ENCODE results near the gene FAM25G.

The FAM25G gene

GRCh38 chr10:47449979-47450378 is 41.5 kb downstream of the FAM25G start:
- TF ChIP-seq CTCF (IDR thresholded peaks at IDR 0.05; ENCODE audit: insufficient read depth, low read length, missing control alignments) = no peak
- no peak overlapping the region for H3K4me3 ChIP-seq (ENCODE audit: low read depth, low read length)
- DNase-seq (ENCODE audit: low read depth, low spot score) = no peak
- ChIA-PET POLR2A (no interaction called here), CTCF (interaction anchor here (2.2 to 2.7 kb wide), 2 partner anchors 9 to 12 kb away, joined by 11 to 13 read pairs; no protein-coding TSS in a partner anchor)

- TF ChIP-seq CTCF (IDR thresholded peaks at IDR 0.05; ENCODE audit: insufficient read depth, low read length, missing control alignments) = no peak
- CTCF ChIA-PET = interaction anchor here (2.2 to 2.7 kb wide), 2 partner anchors 9 to 11 kb away, joined by 11 to 13 read pairs; no protein-coding TSS in a partner anchor
- no peak overlapping the region for H3K4me3 ChIP-seq (ENCODE audit: low read depth, low read length)
- POLR2A ChIA-PET = no interaction called here
- DNase-seq (ENCODE audit: low read depth, low spot score) = no peak
Measured at GRCh38 chr10:47449102-47449978, 42.2 kb downstream of the FAM25G start.

- ChIA-PET CTCF (no interaction called here), POLR2A (no interaction called here)
- no peak for TF ChIP-seq CTCF (IDR thresholded peaks at IDR 0.05; ENCODE audit: insufficient read depth, low read length, missing control alignments)
- H3K4me3 ChIP-seq (ENCODE audit: low read depth, low read length) = no peak overlapping the region
- no peak for DNase-seq (ENCODE audit: low read depth, low spot score)
Measured at GRCh38 chr10:47447705-47448104, 43.8 kb downstream of the FAM25G start.

- POLR2A ChIA-PET = no interaction called here
Measured at GRCh38 chr10:47447209-47447608, 44.3 kb downstream of the FAM25G start.

GRCh38 chr10:47445720-47446119 is 45.8 kb downstream of the FAM25G start:
- DNase-seq (ENCODE audit: low read depth, low spot score) = no peak
- POLR2A ChIA-PET = no interaction called here
- TF ChIP-seq CTCF (IDR thresholded peaks at IDR 0.05; ENCODE audit: insufficient read depth, low read length, missing control alignments) = no peak
- no peak overlapping the region for H3K4me3 ChIP-seq (ENCODE audit: low read depth, low read length)
- CTCF ChIA-PET = no interaction called here

More at GRCh38 chr10:47447209-47447608, 44.3 kb downstream of the FAM25G start:
- H3K4me3 ChIP-seq (ENCODE audit: low read depth, low read length) = no peak overlapping the region
- CTCF ChIA-PET = no interaction called here
- no peak for TF ChIP-seq CTCF (IDR thresholded peaks at IDR 0.05; ENCODE audit: insufficient read depth, low read length, missing control alignments)
- DNase-seq (ENCODE audit: low read depth, low spot score) = no peak

GRCh38 chr10:47444047-47444446 is 47.5 kb downstream of the FAM25G start:
- no peak for TF ChIP-seq CTCF (IDR thresholded peaks at IDR 0.05; ENCODE audit: insufficient read depth, low read length, missing control alignments)
- CTCF ChIA-PET = no interaction called here
- no peak overlapping the region for H3K4me3 ChIP-seq (ENCODE audit: low read depth, low read length)
- DNase-seq (ENCODE audit: low read depth, low spot score) = no peak
- POLR2A ChIA-PET = no interaction called here
